Measurements from ENCODE around the gene CDH4.

- no peak for TF ChIP-seq CTCF (conservative IDR thresholded peaks at IDR 0.05)
- TF ChIP-seq ZFX (IDR thresholded peaks at IDR 0.05): no peak
These were observed 696.7 kb downstream of the CDH4 start for GRCh38 chr20:61948586-61949362.

Data from C4-2B (cell line).